Prostate gland (tissue), 2 donors: Measurements from ENCODE around the gene PTTG1.

Experiments used
- CTCF ChIP-seq, 4 experiments: fragments of 200-600 bp in 2 of 4; fragments of 450-650 bp in 2 of 4; sonication (generic) in 2 of 4; IDR thresholded peaks; 1 replicate in 3 of 4; 2 replicates in 1 of 4; pipeline ENCODE4 v1.5.1; 2016 to 2019; ENCODE audit warnings: antibody characterized with exemption in 4 of 4, mild to moderate bottlenecking in 2 of 4, moderate library complexity in 2 of 4
- POLR2A ChIP-seq: fragments of 450-650 bp; IDR thresholded peaks from one replicate; pipeline ENCODE4 v1.6.1; 2016; ENCODE audit warnings: antibody characterized with exemption, mild to moderate bottlenecking
- POLR2AphosphoS5 ChIP-seq: sonication (generic); formaldehyde crosslinking; IDR thresholded peaks from one replicate; pipeline ENCODE4 v1.6.1; 2017; ENCODE audit warnings: antibody characterized with exemption

DNA sequence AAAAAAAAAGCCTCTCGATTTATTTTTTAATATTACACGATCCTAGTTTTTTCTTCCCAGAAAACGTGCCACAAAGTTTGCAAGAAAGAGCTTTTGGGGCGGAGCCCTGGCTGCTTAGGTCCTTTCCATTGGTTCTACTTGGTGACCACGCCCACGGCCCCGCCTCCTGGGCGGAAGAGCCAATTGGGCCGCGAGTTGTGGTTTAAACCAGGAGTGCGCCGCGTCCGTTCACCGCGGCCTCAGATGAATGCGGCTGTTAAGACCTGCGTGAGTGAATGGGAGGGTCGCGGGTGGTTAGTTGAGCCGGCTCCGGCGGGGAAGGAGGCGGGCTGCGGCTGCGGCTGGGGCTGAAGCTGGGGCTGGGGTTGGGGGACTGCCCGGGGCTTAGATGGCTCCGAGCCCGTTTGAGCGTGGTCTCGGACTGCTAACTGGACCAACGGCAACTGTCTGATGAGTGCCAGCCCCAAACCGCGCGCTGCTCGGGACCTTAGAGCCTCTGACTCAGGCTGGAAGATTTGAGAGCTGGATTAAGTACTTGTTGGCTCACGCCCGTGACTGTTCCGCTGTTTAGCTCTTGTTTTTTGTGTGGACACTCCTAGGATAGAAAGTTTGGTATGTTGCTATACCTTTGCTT lies at the start of gene PTTG1:
- TF ChIP-seq CTCF (IDR thresholded peaks at IDR 0.05): no peak
- peak; percentile 70 for TF ChIP-seq POLR2A
- TF ChIP-seq POLR2AphosphoS5: peak; percentile 89
